Gastroesophageal sphincter (tissue), 3 donors: Measurements from ENCODE around the gene CHRNB2.

Source experiments
- CTCF ChIP-seq, 4 experiments: fragments of 200-600 bp in 2 of 4; fragments of 450-650 bp in 2 of 4; sonication (generic) in 1 of 4; IDR thresholded peaks; one replicate each; pipeline ENCODE4 v1.5.1; 2017 to 2019; ENCODE audit warnings: antibody characterized with exemption in 4 of 4, mild to moderate bottlenecking in 2 of 4, moderate library complexity in 2 of 4
- POLR2A ChIP-seq, 2 donors: fragments of 450-650 bp; IDR thresholded peaks; one replicate each; pipeline ENCODE4 v1.6.1; 2017; ENCODE audit warnings: antibody characterized with exemption in 2 of 2, mild to moderate bottlenecking in 2 of 2, moderate library complexity in 1 of 2
- POLR2AphosphoS5 ChIP-seq: sonication (generic); formaldehyde crosslinking; IDR thresholded peaks from one replicate; pipeline ENCODE4 v1.6.1; 2017; ENCODE audit warnings: antibody characterized with exemption

- TF ChIP-seq POLR2AphosphoS5 (no peak), POLR2A (IDR thresholded peaks at IDR 0.05) (no peak), CTCF (IDR thresholded peaks at IDR 0.05) (no peak)
Observed at GRCh38 chr1:154551474-154551873, 16.1 kb upstream of the CHRNB2 start.
